ENCODE results near the gene DSC1.

The DSC1 gene

GRCh38 chr18:31149351-31149750 lies 13.3 kb downstream of the DSC1 start:
- TF ChIP-seq, protein P1, sequence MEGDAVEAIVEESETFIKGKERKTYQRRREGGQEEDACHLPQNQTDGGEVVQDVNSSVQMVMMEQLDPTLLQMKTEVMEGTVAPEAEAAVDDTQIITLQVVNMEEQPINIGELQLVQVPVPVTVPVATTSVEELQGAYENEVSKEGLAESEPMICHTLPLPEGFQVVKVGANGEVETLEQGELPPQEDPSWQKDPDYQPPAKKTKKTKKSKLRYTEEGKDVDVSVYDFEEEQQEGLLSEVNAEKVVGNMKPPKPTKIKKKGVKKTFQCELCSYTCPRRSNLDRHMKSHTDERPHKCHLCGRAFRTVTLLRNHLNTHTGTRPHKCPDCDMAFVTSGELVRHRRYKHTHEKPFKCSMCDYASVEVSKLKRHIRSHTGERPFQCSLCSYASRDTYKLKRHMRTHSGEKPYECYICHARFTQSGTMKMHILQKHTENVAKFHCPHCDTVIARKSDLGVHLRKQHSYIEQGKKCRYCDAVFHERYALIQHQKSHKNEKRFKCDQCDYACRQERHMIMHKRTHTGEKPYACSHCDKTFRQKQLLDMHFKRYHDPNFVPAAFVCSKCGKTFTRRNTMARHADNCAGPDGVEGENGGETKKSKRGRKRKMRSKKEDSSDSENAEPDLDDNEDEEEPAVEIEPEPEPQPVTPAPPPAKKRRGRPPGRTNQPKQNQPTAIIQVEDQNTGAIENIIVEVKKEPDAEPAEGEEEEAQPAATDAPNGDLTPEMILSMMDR (IDR thresholded peaks at IDR 0.05; ENCODE audit: low read depth, low read length), result no peak
- no peak for DNase-seq (ENCODE audit: extremely low read depth, low read depth)

GRCh38 chr18:31148600-31148999 lies 14.1 kb downstream of the DSC1 start:
- no peak for DNase-seq (ENCODE audit: extremely low read depth, low read depth)
- TF ChIP-seq, protein P1 (IDR thresholded peaks at IDR 0.05; ENCODE audit: low read depth, low read length), result no peak

DNA sequence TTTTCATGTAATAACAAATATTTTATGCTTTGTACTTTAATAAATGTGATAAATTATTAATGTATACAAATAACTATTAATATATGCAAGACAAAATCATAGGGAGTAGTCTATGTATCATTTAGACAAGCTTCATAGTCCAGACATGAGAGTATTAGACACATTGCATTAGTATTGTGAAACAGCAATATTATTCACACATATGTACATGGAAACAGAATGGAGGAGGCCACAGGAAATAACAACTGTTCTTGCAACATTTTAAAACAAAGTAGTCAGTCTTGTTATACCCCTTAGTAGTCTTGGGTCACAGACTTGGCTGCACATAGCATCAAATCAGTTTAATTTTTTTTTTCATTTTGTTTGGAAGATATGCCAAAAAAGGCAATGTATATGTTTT lies 15.8 kb downstream of the DSC1 start:
- TF ChIP-seq, protein P1 (IDR thresholded peaks at IDR 0.05; ENCODE audit: low read depth, low read length), result no peak
- no peak for DNase-seq (ENCODE audit: extremely low read depth, low read depth)

- TF ChIP-seq, protein P1 (IDR thresholded peaks at IDR 0.05; ENCODE audit: low read depth, low read length), result no peak
- DNase-seq (ENCODE audit: extremely low read depth, low read depth), result no peak
Measured at GRCh38 chr18:31143025-31143424, 19.6 kb downstream of the DSC1 start.

- TF ChIP-seq, protein P1 (IDR thresholded peaks at IDR 0.05; ENCODE audit: low read depth, low read length), result no peak
- no peak for DNase-seq (ENCODE audit: extremely low read depth, low read depth)
Measured at GRCh38 chr18:31138709-31139108, 23.9 kb downstream of the DSC1 start.

- TF ChIP-seq, protein P1 (IDR thresholded peaks at IDR 0.05; ENCODE audit: low read depth, low read length), result no peak
- no peak for DNase-seq (ENCODE audit: extremely low read depth, low read depth)
Measured at GRCh38 chr18:31134988-31135529, 27.6 kb downstream of the DSC1 start.

DNA sequence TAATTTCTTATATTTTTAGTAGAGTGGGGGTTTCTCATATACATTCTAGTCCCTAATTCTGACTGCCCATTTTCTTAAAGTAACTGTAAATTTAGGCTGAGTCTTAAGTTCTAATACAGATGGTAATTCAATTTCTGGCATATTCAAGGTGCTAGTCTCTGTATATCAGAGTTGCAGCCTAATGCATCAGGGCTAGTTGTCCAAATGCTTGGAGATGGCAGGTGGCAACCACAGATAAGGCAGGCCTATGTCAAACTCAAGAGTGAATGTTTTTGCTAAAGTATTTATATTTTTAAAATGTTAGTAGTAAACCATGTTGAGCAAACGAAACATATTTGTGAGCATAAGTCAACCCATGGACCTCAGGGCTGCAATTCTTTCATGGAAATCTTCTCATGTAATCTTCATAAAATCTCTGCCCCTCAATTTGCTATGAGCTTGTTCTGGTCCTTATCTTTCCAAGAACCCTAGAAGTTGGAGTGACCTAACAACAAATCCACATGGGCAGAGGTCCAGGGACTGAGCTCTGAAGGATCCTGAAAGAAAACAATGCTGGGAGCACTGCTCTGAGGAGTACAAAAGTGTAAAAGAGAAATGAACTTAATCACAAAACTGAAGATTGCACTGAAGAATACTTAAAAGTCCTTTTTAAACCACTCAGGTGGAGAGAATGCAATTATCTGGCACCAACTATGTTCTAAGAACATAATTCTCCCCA lies 33.1 kb downstream of the DSC1 start:
- no peak for DNase-seq (ENCODE audit: extremely low read depth, low read depth)
- TF ChIP-seq, protein P1 (IDR thresholded peaks at IDR 0.05; ENCODE audit: low read depth, low read length), result no peak
